HG03095 (cell line): ENCODE results near the gene OXGR1.

Experiments
- ATAC-seq: cut with Tn5 transposase; IDR thresholded peaks from one replicate; pipeline ENCODE4 v1.9.1; 2021; ENCODE audit warnings: moderate library complexity; ENCODE audit not compliant: unreplicated experiment

OXGR1 gene

DNA sequence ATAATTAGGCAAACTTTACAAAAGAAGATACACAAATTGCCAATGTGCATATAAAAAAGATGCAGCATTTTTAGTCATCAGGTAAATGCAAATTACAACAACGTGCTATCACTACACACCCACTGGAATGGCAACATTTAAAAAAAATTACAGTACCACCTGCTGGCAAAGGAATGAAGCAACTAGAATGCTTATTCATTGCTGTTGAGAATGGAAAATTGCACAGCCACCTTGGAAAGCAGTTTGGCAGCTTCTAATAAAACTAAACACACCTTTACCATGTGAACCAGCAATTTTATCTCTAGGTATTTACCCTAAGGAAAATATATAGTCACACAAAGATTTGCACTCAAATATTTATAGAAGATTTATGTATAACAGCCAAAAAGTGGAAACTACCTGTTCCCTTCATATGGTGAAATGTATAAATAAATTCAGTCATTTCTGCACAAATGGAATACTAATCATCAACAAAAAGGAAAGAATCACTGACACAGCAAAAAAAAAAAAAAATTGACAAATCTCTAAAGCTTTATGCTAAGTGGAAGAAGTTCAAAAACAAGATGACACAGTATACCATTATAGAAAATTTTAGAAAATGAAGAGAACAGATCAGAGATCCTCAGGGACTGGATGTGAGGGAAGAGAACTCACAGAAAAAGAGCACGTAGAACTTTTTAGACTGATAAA, 30.3 kb downstream of the OXGR1 start:
- no peak for ATAC-seq

DNA sequence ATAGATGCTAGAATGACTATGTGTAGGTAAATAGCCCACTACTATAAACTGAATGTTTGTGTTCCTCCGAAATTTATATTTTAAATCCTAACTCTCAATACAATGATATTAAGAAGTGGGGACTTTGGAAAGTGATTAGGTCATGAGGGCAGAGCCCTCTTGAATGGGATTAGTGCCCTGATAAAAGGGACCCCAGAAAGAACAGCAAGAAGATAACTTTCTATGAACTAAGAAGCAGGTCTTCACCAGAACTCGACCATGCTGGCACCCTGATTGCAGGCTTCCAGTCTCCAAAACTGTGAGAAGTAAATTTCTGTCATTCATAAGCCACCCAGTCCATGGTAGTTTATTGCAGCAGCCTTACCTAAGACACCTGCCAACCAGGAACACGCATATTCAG, 33.9 kb downstream of the OXGR1 start:
- no peak for ATAC-seq

GRCh38 chr13:96958286-96958891, 35.9 kb downstream of the OXGR1 start:
- no peak for ATAC-seq

DNA sequence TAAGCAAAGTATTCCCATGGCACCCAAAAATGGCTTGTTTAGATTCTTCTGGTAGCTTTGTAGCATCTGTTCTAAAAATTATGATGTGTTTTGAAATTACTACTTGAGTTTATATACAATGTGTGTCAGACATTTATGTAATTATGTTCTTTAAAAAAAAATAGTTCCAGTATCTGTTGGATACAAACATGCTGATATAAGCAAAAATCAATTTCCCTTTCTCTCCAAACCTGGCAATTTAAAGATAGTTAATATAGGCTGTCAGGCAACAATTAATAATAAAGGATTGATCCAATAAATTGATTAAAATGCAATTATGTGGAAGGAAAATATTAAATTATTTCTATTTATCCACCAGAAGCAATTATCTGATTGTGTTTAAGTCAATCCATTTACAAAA, 41.7 kb downstream of the OXGR1 start:
- ATAC-seq: no peak

GRCh38 chr13:96948127-96948526, 46.1 kb downstream of the OXGR1 start:
- ATAC-seq: no peak

GRCh38 chr13:96947343-96947910, 46.8 kb downstream of the OXGR1 start:
- no peak for ATAC-seq

DNA sequence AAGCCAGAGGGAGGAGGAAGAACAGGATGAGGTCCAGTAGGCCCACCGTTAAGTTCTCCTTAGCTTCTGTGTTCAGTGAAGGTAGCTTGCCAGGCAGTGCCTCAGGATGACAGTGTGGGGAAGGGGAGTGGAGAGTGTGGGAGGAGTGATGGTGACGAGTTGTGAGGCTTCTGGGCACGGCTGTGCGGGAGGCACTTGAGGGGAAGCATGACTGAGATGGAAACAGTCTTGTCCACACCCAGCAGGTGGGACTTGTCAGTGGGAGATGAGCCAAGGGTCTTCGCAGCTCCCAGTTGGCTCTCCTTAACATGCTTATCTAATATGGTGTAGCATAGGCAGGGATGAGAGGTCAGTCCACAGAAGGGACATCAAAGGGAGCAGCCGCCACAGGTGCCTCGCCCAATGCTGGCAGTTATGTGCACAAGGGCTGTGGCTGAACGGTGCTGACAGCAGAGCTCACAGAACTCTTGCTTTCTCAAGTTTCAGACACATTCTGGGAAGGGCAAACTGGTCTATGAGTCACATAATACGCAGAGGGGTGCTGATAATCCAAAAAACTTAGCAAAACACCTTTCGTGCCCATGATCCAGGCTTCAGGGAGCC, 47.5 kb downstream of the OXGR1 start:
- no peak for ATAC-seq

DNA sequence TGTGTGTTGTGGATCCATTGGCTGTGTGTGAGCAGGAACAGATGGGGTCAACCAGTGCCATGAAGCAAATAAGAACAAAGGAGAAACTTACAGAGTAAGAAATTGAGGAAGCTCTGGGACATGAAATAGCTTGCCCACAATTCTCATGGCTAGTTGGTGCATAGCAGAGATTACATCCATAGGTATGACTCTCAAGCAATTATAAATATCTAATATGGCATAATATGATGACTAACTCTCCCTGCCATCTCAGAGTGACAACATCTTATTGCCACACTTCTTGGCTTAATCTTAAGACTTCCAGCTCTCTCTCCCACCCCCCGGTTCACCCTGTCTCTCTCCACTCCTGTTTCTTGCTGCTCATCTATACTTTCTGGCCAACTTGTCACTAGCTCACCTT, 53.3 kb downstream of the OXGR1 start:
- no peak for ATAC-seq

- ATAC-seq: no peak
Measured at GRCh38 chr13:96935901-96936300, 58.4 kb downstream of the OXGR1 start.
